M059J (cell line): ENCODE measurements around the gene SMIM44. TPM values are rescaled to one million over a fixed set of nuclear protein-coding genes. Genes with fewer than 3 reads are reported as not detected.
A peak's percentile ranks its signal among the peaks of the same experiment; 100 is the strongest.
"Not testable (repeated sequence)": the region's sequence is repeated elsewhere in the genome, so short reads cannot be mapped to it uniquely, and the experiment has no call there.

Source experiments
- DNase-seq: peaks from one replicate; pipeline ENCODE4 v3.0.0-alpha.2; 2012; ENCODE audit warnings: low read depth
- total RNA-seq: library from RNA; depleted of rRNA; stranded (reverse); fragments of >200 nt; shearing (Covaris generic); gene quantifications from 2 replicates; pipeline ENCODE4 v1.2.3, GENCODE V29; 2014

Gene SMIM44
- total RNA-seq, 1 experiment from 2014 or later: not detected

DNA sequence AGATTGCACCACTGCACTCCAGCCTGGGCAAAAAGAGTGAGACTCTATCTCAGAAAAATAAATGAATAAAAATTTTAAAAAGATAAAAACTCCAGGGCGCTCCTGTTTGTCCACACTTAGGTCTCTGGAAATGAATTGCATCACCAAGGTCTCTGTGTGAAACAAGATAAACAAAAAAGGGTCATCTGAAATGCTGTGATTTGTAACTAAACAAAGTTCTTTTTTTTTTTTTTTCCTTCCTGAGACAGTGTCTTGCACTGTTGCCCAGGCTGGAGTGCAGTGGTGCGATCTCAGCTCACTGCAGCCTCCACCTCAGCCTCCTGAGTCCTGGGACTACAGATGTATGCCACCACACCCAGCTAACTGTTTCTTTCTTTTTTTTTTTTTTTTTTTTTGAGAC is 34.4 kb upstream of the SMIM44 start:
- no peak for DNase-seq

DNA sequence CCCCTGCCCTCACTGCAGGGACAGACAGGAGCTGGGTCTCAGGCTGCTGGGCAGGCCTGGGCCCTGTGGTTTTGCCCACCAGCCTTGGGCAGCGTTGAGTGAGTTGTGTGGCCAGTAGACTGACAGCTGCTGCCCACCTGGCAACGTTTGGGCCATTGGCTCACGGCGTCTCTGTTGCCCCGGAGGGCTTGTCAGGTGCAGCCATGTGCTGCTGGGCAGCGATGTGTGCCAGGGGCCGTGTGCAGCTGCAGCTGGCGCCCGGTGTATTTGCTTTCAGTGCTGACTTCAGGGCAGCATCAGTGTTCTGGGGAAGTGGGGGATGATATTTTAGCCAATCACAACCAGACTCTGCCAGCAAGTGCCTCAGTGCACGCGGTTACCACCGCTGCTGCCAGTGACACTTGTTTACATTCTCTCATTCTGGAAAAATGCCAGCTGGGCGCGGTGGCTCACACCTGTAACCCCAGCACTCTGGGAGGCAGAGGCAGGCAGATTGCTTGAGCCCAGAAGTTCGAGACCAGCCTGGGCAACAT is 33.5 kb upstream of the SMIM44 start:
- peak; percentile 52 for DNase-seq

DNA sequence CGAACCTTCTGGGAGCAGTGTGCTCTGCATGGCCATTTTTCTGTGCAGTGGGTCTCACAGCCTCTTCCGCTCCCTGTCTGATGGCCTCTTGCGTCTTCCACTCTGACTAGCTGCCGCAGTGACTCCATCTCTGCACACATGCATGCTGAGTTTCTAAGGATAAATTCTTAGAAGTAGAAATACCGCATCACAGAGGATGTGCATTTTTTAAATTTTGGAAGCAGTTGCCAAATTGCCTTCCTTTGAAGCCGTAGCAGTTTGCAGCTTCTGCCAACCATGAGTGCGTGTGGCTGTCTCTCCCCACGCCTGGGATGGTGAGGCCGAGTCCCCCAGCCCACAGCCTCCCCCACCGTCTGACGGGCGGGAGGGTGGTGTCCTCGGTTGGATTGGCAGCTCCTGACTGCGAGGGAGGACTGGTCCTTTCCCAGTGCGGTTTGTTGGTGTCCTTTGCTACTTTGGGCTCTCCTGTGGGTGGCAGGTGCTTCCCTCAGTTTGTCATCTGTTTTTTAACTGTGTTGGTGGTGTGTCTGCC is 32.7 kb upstream of the SMIM44 start:
- DNase-seq: no peak

- DNase-seq: no peak
These were observed 31.7 kb upstream of the SMIM44 start for GRCh38 chr19:3514930-3515329.

- no peak for DNase-seq
These were observed 30.2 kb upstream of the SMIM44 start for GRCh38 chr19:3513229-3514140.

GRCh38 chr19:3512562-3513228 is 29.5 kb upstream of the SMIM44 start:
- no peak for DNase-seq

DNA sequence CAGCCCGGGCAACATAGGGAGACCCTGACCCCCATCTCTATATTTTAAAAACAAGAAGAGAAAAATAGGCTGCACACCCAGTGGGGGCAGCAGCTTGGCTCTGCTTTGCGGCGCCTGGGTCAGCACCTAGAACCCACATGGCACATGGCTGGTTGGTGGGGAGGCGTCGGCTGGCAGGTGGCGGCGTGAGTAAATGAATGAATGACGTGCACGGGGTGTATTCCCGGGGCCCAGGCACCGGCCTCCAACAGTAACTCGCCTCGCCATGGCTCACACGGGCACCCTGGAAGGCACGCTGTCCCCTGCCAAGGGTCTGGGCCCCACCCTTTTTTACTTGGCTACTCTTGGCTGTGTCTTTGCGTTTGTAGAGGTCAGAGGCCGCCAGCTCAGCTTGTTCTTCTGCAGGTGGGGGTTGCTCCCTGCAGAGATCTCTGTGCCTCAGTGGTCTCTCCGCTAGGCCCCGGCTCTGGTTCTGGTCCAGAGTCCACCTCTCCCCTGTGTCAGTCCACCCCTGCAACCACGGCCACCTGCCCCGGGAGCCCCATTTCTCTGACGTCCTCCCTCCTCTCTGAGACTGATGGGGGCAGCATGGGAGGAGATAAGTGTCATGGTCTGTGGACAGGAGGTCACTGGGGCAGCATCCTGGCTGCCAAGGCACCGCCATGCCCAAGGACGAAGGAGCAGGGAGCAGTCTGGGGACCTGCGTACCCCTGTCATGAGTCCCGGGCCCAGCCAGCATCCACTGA is 28.4 kb upstream of the SMIM44 start:
- DNase-seq: no peak

DNA sequence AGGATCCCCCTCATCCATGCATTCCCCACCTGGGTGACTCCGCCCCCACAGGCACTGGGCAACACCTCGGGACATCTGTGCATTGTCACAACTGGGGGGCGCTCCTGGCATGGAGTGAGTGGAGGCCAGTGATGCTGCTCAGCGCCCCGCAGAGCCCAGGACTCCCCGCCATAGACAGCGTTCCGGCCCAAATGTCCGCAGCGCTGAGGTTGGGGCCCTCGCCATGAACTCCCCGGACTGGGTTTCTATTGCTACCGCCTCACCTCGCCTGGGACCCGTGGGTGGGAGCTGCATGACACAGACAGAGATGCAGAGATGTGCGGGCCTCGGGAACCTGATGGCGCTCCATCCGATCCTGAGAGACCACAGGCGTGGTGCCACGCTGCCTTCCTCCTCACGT is 27.5 kb upstream of the SMIM44 start:
- no peak for DNase-seq

- peak; percentile 92 for DNase-seq
These were observed 26.3 kb upstream of the SMIM44 start for GRCh38 chr19:3509566-3509989.

DNA sequence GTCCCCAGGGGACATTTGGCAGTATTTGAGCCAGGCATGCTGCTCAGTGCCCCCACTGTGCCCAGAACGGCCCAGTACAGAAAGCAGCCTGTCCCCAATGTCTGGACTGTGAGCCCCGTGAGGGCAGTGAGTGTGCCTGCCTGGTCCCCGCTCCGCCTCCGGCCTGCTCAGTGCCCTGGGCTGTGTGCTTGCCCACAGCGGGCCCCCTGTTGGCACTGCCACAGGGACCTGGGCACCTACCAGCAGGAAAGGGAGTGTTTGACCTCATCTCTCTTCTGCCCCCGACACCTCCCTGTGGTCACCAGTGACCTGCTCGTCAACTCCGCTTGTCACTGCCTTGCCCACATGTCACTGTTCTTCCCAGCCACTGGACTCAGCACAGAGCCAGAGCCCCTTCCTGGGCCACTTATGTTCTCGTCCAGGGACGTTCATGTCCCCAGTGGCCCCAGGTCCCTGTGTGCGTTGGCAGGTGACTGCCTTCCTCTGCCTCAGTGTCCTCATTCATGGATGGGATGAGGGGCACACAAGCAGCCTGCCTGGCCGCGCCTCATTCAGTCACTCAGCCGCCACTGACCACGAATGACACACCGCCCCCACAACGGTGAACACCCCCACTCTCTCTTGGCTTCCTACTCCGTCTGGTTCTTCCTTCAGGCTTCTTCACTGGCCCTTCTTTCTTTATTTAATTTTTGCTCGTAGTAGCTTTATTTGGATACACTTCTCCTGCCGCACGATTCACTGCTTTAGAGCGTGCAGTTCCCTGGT is 25.7 kb upstream of the SMIM44 start:
- peak; percentile 49 for DNase-seq

- not testable (repeated sequence) for DNase-seq
These were observed 24.9 kb upstream of the SMIM44 start for GRCh38 chr19:3508121-3508661.

DNA sequence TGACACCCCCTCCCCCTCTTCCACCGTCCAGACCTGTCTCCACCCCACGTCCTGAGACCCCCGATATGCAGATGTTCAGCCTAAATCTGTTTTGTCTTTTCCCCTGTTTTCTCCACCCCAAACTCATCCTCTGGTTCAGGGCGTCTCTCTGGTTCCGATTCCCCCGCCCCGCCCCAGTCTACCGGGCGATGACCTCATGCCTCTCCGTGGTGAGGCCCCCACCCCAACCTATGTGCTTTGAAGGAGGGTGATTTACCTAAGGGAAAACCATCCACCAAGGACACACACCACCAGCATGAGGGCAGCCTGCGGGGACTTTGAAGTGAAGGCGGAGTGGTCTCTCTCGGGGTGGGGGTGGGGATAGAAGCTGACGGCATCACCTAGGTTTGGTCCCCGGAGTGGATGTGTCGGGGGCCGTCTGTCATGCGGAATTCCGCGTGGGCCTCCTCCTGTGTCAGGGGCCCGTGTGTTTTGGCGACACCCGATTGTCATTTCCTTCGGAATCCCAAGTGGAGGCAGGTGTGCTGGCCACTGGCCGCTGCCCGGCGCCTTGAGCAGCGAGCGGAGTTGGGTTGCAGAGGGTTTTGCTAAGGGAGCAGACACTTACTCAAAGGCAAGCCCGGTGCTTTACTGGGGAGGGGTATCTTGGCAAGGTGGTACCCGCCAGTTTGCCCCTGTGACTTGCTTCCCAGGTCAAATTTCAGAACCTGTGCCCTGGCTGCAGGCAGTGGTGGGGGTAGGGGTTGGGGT is 24.3 kb upstream of the SMIM44 start:
- DNase-seq: no peak

- DNase-seq: no peak
These were observed 23.4 kb upstream of the SMIM44 start for GRCh38 chr19:3506384-3507340.

DNA sequence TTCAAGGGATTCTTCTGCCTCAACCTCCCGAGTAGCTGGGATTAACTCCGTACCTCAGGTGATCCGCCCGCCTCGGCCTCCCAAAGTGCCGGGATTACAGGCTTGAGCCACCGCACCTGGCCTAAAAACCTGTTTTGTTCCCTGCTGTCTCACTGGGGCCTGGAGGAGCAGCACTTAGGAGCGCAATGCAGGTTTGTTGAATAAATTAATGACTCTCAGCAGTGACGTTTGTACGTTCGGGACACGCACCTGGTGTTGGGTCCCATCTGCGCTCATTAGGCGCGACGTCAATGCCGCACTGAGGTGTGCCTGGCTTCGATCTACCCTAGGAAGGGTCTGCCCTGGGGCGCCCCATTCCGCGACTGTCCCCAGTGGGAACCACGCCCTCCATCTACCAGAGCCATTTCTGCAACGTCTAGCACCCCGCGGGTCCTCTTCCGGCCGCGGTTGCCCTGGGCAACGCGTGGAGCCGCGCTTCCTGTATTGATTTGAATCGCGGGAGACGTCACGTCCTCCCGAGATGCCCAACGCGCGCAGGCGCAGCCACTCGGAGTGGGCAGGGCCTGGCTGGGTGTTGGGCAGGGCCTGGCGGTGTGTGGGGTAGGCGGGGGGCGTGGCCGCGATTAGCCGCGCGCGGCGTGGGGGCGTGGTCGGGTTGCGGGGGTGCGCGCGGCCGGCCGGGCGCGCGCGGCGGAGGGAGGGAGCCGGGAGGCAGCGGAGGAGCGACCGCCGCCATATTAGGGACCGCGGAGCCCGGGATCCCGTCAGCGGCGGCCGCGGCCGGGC is 22.6 kb upstream of the SMIM44 start, which contains the start of gene FZR1:
FZR1 (plus strand) TSS at position 714 of the 786 bp plus-strand sequence. CDS start 16,679 bp downstream, outside the sequence.
- peak; percentile 98 for DNase-seq

DNA sequence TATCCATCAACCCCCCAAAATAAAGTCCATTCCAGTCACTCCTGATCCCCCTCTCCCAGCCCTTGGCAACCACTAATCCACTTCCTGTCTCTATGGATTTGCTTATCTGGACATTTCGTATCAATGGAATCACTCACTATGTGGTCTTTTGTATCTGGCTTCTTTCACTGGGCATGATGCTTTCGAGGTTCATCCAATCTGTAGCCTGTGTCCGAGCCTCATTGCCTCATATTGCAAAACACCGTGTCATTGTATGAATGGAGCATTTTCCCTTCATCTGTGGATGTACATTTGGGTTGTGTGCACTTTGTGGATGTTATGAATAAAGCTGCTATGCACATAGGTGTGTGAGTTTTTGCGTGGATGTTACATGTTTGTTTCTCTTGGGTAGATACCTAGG is 21.5 kb upstream of the SMIM44 start:
- no peak for DNase-seq

DNA sequence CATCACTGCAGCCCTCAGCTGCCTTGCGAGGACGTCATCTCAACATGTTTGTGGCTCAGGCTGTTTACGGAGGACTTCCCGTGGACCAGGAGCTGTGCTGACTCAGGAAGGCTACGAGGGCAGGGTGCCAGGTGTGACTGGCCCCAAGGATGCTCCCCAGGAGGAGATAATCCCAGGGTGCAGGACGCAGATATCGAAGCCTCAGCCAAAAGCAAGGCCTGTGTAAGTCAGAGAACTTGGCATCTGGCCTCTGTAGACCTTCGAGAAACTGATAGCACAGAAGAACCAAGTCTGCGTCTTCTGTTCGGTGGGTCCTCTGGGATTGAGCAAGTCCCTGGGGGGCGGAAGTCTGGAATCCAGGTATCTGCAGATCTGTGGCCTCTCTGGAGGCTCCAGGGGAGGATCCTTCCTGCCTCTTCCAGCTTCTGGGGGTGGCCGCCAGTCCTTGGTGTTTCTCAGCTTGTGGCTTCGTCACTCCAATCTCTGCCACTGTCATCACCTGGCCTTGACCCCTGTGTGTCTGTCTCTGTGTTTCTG is 19.9 kb upstream of the SMIM44 start:
- DNase-seq: peak; percentile 82

GRCh38 chr19:3501780-3502179 is 18.5 kb upstream of the SMIM44 start:
- no peak for DNase-seq
